NCI-H524 treated with DMSO at 0.1 percent for 48 hours (cell line): ENCODE measurements around the gene MNX1.

Experiments
- DNase-seq: peaks from one replicate; lab custom pipeline; 2025; lab: John Stamatoyannopoulos, UW

MNX1 gene

GRCh38 chr7:157001920-157002818 is 8.3 kb downstream of the MNX1 start:
- DNase-seq, result no peak

GRCh38 chr7:157000741-157001653 is 9.5 kb downstream of the MNX1 start:
- DNase-seq, result no peak

- no peak for DNase-seq
These were observed 10.3 kb downstream of the MNX1 start for GRCh38 chr7:156999958-157000726.

- DNase-seq, result no peak
These were observed 11.2 kb downstream of the MNX1 start for GRCh38 chr7:156998988-156999957.

- DNase-seq, result no peak
These were observed 16.0 kb downstream of the MNX1 start for GRCh38 chr7:156994417-156994816.

DNA sequence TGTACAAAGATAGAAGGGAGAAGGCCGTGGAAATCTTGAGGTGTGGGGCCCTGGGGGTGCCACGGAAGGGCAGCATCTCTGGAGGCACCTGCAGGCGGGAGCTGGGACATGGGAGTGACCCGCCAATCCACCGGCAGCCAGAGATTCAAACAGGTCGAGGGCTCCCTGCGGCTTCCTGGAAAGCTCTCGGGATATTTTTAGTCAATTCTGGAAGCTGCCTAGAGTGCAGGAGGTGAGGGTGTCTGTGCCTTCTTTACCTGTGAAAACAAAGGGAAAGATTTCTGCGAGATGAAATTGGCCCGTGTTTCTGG is 16.6 kb downstream of the MNX1 start:
- no peak for DNase-seq

DNA sequence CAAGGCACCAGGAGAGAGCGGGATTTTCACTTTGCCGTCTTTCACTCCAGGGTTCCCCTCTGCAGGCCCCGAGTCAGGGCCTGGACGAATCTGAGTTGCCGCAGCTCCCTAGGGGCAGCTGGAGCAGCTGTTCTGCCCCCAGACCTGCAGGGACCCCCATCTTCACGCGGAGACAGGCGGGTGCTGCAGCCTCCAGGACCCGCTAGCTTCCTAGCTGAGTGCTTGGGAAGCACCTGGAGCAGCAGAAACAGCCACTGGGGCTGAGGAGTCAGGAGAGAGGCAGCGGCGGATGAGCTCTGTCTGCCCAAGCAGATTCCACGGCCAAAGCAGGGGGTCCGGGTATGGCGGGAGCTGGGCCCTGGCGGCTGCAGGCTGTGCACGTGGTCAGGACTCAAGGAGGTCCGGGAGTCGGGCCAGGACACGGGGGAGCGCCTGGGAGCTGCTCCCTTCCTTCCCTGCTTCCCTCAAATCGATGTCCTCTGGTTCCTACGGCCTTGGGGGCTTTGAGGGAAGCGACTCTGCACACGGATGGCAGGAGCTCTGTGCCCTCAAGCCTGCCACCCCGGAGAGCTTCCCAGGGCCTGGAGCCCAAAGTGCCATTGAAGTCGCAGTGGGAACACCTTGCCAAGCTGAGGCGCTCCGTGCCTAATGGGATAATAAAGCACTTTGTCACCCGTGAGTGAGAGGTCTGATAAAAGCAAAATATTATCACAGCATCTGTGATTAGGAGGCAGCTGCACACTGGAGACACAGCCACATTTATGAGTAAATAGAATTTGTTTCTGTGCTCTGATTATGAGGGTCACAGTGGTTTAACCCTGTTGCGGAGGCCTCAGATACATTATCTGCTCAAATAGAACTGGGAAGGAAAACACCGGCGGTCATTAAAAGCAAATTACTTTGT is 17.2 kb downstream of the MNX1 start:
- DNase-seq, result no peak

DNA sequence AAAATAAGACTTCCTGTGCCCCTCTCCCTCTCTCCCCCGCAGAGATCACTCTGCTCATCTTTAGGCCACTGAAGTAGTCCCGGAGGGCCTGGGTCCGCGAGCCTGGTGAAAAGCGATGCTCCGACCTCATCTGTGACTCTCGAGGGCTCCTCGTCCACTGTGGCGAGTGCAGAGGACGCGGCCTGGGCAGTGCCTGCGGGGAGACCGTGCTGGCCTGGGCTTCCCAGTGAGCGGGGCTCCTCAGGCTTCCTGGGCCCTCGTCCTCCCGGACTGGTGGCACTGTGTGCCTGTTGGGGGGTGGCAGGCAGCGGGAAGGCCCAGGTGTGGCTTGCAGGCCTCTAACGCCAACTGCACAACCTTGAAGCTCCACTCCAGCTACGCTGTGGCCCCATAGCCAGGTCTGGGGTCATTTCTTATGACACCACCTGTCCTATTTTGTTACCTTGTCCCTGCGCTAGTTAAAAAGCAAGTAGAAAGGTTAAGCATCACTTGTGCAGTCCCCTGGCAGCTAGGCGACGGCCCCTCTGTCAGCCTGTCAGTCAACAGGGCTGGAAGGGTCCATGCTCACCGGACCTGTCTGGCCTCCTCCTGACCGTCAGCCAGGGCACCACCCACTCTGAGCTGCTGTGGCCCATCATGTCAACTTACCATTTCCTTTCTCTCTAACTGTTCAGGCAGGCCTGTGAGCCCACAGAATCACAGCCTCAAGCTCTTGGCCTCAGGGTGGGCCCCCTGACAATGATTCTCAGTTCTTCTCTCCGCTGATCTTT is 20.5 kb downstream of the MNX1 start:
- no peak for DNase-seq

DNA sequence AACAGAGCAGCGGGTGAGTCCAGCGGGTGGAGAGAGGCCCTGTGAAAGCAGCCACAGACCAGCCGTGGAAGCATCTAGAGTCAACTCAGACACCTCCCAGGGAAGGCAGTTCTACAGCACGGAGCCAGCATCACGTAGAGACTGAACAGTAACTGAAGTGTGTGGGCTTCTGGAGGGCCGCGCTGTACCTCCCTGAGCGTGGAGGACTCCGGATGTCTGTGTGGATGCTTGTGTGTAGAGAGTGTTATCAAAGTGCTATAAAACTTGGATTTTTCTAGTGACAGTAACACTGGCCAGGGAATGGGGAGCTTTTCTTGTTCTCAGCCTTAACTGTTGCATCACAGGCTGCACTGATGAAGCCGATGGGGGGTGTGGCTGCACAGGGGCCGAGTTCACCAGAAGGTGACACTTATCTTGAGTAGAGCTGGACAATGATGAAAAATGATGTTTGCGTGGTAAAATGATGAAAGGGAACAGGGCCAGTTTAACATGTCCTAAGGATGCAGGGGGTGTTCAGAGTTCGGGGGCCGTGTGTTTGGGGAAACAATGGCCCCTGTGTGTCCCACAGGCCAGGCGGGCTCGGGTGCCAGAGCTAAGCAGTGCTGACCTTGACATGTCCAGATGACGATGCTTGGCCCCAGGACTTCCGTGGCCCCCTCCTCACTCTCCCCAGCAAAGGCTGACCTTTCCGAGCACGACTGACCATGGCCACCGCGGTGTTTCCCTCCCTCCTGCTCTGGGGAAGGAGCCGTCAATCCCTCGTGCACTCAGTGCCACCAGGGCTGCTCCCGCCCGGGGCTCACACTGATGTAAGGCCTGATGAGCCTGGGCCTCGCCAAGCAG is 21.9 kb downstream of the MNX1 start:
- DNase-seq, result no peak

- DNase-seq, result no peak
These were observed 24.1 kb downstream of the MNX1 start for GRCh38 chr7:156986378-156986777.

GRCh38 chr7:156985101-156985992 is 25.1 kb downstream of the MNX1 start:
- DNase-seq, result no peak

DNA sequence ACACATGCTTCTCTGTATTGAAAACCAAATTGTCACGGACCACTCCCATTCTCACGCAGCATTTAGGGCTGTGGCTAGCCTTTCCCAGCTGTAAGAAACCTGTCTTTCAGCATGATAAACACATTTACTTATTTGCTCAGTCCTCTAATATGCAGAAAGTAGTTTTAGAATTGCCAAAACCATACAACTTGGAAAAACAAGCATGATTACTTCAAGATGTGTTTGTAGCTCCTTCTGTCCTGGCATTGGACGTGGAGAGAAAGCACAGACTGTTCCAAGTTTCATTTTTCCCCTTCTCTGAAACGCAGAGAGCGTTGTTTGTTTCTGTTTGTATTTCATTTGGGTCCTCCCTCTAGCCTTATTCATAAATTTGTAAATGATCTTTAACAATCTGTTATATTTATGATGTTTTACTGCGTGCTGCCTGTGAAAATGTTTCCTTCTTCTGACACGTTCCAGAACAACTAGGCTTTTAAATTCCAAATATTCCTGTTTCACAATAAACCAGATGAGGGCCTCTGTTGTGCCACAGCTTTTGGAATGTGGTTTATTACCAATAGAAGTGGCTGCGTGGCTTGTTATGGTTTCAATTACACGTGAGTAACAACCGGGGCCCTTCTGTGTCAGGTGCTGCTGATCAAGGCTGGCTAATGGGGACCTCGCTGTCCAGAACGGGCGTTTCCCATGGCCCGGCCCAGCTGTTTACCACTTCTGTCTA is 26.1 kb downstream of the MNX1 start:
- DNase-seq, result no peak

GRCh38 chr7:156979711-156980110 is 30.8 kb downstream of the MNX1 start:
- no peak for DNase-seq

- DNase-seq, result no peak
These were observed 31.4 kb downstream of the MNX1 start for GRCh38 chr7:156979007-156979606.

DNA sequence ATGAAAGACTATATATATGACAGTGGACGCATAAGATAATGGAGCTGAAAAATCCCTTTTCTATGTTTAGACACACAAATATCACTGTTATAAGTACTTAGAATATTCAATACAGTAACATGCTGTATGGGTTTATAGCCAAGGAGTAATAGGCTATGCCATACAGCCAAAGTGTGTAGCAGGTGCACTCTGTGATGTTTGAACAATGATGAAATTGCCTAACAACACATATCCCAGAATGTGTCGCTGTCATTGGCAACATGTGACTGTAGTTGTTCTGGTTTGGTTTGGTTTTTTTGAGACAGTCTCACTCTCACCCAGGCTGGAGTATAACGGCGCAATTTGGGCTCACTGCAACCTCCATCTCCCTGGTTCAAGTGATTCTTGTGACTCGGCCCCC is 34.8 kb downstream of the MNX1 start:
- no peak for DNase-seq

- no peak for DNase-seq
These were observed 40.5 kb downstream of the MNX1 start for GRCh38 chr7:156969972-156970420.
